ENCODE measurements around the gene NCS1.

NCS1 gene

DNA sequence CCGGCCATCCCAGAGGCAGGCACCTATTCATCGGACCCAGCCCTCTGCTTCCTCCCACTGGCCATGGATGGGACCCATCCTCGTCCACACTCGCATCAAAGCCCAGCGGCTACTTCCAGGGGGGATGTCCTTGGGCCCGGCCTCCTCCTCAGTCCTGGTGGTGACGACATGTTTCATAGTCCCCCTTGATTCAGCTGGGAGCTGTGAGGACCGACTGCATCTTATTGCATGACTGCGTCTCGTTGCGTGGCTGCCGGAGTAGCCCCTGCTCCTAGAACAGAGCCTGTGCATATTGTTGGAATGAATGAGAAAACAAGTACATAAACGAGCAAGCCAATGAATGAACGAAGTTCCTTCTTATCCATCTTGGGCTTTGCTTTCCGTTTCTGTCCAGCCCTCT lies 12.8 kb downstream of the NCS1 start:
- H3K4me3 ChIP-seq (ENCODE audit: control insufficient read depth, low read depth, low read length), result no peak overlapping the region
- DNase-seq (ENCODE audit: low read depth), result no peak
- TF ChIP-seq, protein P1, sequence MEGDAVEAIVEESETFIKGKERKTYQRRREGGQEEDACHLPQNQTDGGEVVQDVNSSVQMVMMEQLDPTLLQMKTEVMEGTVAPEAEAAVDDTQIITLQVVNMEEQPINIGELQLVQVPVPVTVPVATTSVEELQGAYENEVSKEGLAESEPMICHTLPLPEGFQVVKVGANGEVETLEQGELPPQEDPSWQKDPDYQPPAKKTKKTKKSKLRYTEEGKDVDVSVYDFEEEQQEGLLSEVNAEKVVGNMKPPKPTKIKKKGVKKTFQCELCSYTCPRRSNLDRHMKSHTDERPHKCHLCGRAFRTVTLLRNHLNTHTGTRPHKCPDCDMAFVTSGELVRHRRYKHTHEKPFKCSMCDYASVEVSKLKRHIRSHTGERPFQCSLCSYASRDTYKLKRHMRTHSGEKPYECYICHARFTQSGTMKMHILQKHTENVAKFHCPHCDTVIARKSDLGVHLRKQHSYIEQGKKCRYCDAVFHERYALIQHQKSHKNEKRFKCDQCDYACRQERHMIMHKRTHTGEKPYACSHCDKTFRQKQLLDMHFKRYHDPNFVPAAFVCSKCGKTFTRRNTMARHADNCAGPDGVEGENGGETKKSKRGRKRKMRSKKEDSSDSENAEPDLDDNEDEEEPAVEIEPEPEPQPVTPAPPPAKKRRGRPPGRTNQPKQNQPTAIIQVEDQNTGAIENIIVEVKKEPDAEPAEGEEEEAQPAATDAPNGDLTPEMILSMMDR (IDR thresholded peaks at IDR 0.05; ENCODE audit: control insufficient read depth, insufficient read depth, low read depth, low read length, missing control alignments), result no peak

DNA sequence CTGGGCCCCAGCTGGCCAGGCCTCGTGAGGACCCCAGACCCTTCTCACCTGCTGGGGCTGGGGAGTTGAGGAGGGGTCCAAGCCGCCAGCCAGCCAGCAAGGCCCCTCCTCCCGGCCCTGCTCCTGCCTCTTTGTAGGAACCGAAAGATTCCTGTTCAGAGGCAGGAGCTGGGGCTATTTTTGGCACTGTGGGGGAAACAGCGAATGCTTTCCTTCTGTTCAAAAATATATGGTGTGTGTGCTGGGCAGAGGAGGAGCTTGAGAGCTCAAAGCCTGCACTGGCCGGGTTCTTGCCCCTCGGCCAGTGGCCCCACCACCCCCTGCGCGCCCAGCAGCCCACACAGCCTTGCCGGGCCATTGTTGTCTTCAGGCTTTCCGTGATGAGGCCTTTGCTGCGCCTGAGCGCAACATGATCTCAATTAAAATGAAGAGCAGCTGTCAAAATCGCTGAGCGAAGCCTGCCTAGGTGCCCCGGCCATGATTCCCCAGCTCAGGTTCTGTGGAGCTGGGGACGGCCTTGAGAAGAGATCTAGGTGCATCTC lies 13.4 kb downstream of the NCS1 start:
- DNase-seq (ENCODE audit: low read depth), result no peak
- H3K4me3 ChIP-seq (ENCODE audit: control insufficient read depth, low read depth, low read length), result no peak overlapping the region
- TF ChIP-seq, protein P1 (IDR thresholded peaks at IDR 0.05; ENCODE audit: control insufficient read depth, insufficient read depth, low read depth, low read length, missing control alignments), result no peak

GRCh38 chr9:130186051-130186450 lies 13.8 kb downstream of the NCS1 start:
- DNase-seq (ENCODE audit: low read depth), result no peak
- H3K4me3 ChIP-seq (ENCODE audit: control insufficient read depth, low read depth, low read length), result no peak overlapping the region
- TF ChIP-seq, protein P1 (IDR thresholded peaks at IDR 0.05; ENCODE audit: control insufficient read depth, insufficient read depth, low read depth, low read length, missing control alignments), result no peak

GRCh38 chr9:130186839-130187522 lies 14.8 kb downstream of the NCS1 start:
- TF ChIP-seq, protein P1 (IDR thresholded peaks at IDR 0.05; ENCODE audit: control insufficient read depth, insufficient read depth, low read depth, low read length, missing control alignments), result no peak
- DNase-seq (ENCODE audit: low read depth), result no peak

GRCh38 chr9:130187523-130187846 lies 15.3 kb downstream of the NCS1 start:
- TF ChIP-seq, protein P1 (IDR thresholded peaks at IDR 0.05; ENCODE audit: control insufficient read depth, insufficient read depth, low read depth, low read length, missing control alignments), result no peak
- H3K4me3 ChIP-seq (ENCODE audit: control insufficient read depth, low read depth, low read length), result no peak overlapping the region
- no peak for DNase-seq (ENCODE audit: low read depth)

More at GRCh38 chr9:130186839-130187522, 14.8 kb downstream of the NCS1 start:
- no peak overlapping the region for H3K4me3 ChIP-seq (ENCODE audit: control insufficient read depth, low read depth, low read length)

DNA sequence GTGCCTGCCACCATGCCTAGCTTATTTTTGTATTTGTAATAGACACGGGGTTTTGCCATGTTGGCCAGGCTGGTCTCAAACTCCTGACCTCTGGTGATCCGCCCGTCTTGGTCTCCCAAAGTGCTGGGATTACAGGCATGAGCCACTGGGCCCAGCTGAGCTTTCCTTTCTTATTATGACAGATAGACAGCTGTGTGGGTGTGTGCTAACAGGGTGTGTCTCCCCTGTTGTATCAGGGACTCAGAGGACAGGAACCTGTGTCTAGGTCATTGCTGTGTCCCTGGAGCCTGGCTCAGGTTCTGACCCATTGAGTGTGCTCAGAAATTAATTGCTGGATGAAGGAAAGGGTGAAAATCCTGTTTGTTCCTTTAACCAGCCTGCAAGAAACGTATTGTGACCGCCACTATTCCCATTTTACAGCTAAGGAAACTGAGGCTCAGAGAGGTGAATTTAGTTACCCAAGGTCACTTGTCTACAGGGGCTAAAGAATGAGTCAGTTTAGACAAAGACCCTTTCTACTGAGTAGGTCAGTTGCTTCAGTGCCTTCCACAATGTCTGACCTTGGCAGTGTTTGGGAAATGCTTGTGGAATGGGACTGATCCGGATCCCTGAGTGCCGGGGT lies 16.8 kb downstream of the NCS1 start:
- H3K4me3 ChIP-seq (ENCODE audit: control insufficient read depth, low read depth, low read length), result no peak overlapping the region
- TF ChIP-seq, protein P1 (IDR thresholded peaks at IDR 0.05; ENCODE audit: control insufficient read depth, insufficient read depth, low read depth, low read length, missing control alignments), result no peak
- no peak for DNase-seq (ENCODE audit: low read depth)

All from AG09309 (cell line).